CD4-positive, alpha-beta memory T cell (primary cell): Measurements from ENCODE around the gene RAB6A. TPM values are rescaled to one million over a fixed set of nuclear protein-coding genes. Genes with fewer than 3 reads are reported as not detected.
"Not testable (repeated sequence)": the region's sequence is repeated elsewhere in the genome, so short reads cannot be mapped to it uniquely, and the experiment has no call there.

Experiments used
- CTCF ChIA-PET: fragments of 350-600 bp; sonication (Branson Sonifier 250); formaldehyde crosslinking; loops from one replicate; lab custom pipeline; 2021; ENCODE audit warnings: inconsistent platforms; ENCODE audit not compliant: partially characterized antibody; lab: Charles Lee
- POLR2A ChIA-PET: fragments of 350-600 bp; sonication (Branson Sonifier 250); formaldehyde crosslinking; loops from one replicate; lab custom pipeline; 2021; ENCODE audit not compliant: partially characterized antibody; lab: Charles Lee
- DNase-seq, 5 donors: peaks; one replicate each; pipeline versions ENCODE4 v3.0.0 to v3.0.0-alpha.2; 2020 to 2022; ENCODE audit warnings: mixed read lengths in 1 of 5
- H3K27ac ChIP-seq: one replicate; pipeline ENCODE4 v1.7.0; 2013; ENCODE audit warnings: low read depth, low read length
- H3K27me3 ChIP-seq: 2 replicates; pipeline ENCODE4 v1.7.0; 2013; ENCODE audit warnings: mild to moderate bottlenecking, low read length, moderate library complexity; ENCODE audit not compliant: insufficient read depth
- H3K36me3 ChIP-seq: 2 replicates; pipeline ENCODE4 v1.7.0; 2013; ENCODE audit warnings: mild to moderate bottlenecking, low read length, moderate library complexity; ENCODE audit not compliant: insufficient read depth
- H3K4me1 ChIP-seq: 2 replicates; pipeline ENCODE4 v1.7.0; 2013; ENCODE audit warnings: mild to moderate bottlenecking, low read length, moderate library complexity; ENCODE audit not compliant: insufficient read depth
- H3K4me3 ChIP-seq, 2 donors: one replicate each; pipeline ENCODE4 v1.7.0; 2013; ENCODE audit warnings: low read length in 2 of 2, mild to moderate bottlenecking in 1 of 2
- H3K9me3 ChIP-seq, 2 donors: one replicate each; pipeline ENCODE4 v1.7.0; 2013; ENCODE audit warnings: low read length in 2 of 2, control low read depth in 1 of 2; ENCODE audit not compliant: control insufficient read depth in 1 of 2
- H3K27ac Mint-ChIP-seq, 7 donors: one replicate each; pipeline ENCODE4 v1.8.0; 2020 to 2021; ENCODE audit warnings: mixed read lengths in 7 of 7, mild to moderate bottlenecking in 6 of 7, inconsistent platforms in 3 of 7, moderate library complexity in 3 of 7
- H3K27me3 Mint-ChIP-seq, 2 donors: one replicate each; pipeline ENCODE4 v1.8.0; 2020 to 2021; ENCODE audit warnings: mixed read lengths in 2 of 2
- H3K36me3 Mint-ChIP-seq, 2 donors: one replicate each; pipeline ENCODE4 v1.8.0; 2020 to 2021; ENCODE audit warnings: mixed read lengths in 2 of 2, inconsistent platforms in 1 of 2, mild to moderate bottlenecking in 1 of 2
- H3K4me1 Mint-ChIP-seq, 4 donors: one replicate each; pipeline ENCODE4 v1.8.0; 2020 to 2021; ENCODE audit warnings: mixed read lengths in 4 of 4, mild to moderate bottlenecking in 1 of 4
- H3K4me3 Mint-ChIP-seq, 8 donors: one replicate each; pipeline ENCODE4 v1.8.0; 2020 to 2021; ENCODE audit warnings: mixed read lengths in 8 of 8, mild to moderate bottlenecking in 7 of 8, moderate library complexity in 6 of 8, inconsistent platforms in 3 of 8
- H3K9me3 Mint-ChIP-seq, 8 donors: one replicate each; pipeline ENCODE4 v1.8.0; 2020 to 2021; ENCODE audit warnings: mixed read lengths in 8 of 8, mild to moderate bottlenecking in 5 of 8, inconsistent platforms in 3 of 8, moderate library complexity in 1 of 8
- intact Hi-C: fragments of 100-400 bp; cut with micrococcal nuclease; formaldehyde crosslinking; loops from one replicate; pipeline ENCODE4 v1.15.1; 2023
- polyA plus RNA-seq, 2 donors: library from polyadenylated mRNA; unstranded; fragments of 300-500 nt; fragmentation: Illumina TruSeq; gene quantifications; one replicate each; pipeline ENCODE4 v1.2.3, GENCODE V29; 2021
- total RNA-seq, 2 experiments: library from RNA; stranded (reverse); gene quantifications; one replicate each; pipeline ENCODE4 v1.2.3, GENCODE V29; 2021

Gene RAB6A
- total and polyA plus RNA-seq, 4 experiments from 2014 or later: 102 to 129 (median 120) TPM

DNA sequence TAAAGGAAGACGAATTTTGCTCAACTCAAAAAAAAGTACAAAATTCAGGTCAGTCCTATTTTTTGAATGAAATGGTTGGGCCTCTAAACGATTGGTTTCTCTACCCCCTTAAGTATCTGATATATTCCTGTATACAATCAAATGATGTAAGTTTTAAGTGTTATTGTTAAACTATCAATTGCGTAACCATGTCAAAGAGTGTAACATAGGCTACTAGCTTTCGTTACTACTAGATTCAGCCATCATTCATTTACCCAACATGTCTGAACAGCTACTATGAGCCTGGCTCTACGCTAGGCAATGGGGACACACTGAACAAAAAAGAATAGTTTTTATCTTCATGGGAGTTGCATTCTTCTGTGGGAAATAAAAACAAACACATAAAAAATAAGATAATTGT lies 3.3 kb downstream of the RAB6A start:
- H3K9me3 Mint-ChIP-seq: no peaks in the 10 kb centered on the region
- Histone ChIP-seq H3K4me3 (no peak overlapping the region), H3K4me1 (peaks cover 49% of the 10 kb centered on the region), H3K36me3 (no peaks in the 10 kb centered on the region), H3K9me3 (no peaks in the 10 kb centered on the region), H3K27ac (no peak overlapping the region), H3K27me3 (no peaks in the 10 kb centered on the region)
- H3K36me3 Mint-ChIP-seq: peaks cover 3 to 11% of the 10 kb centered on the region in 2 donors
- peaks cover 28 to 64% (median 45%) of the 10 kb centered on the region in 4 donors for H3K4me1 Mint-ChIP-seq
- H3K27me3 Mint-ChIP-seq: no peaks in the 10 kb centered on the region
- POLR2A ChIA-PET: no interaction called here
- DNase-seq: no peak
- no peak overlapping the region for H3K4me3 Mint-ChIP-seq
- H3K27ac Mint-ChIP-seq: no peak overlapping the region
- intact Hi-C loops: no loop called here
- CTCF ChIA-PET: interaction anchor here (0.6 to 1.7 kb wide), 2 partner anchors 22 to 45 kb away, joined by 3 to 4 read pairs; no protein-coding TSS in a partner anchor

DNA sequence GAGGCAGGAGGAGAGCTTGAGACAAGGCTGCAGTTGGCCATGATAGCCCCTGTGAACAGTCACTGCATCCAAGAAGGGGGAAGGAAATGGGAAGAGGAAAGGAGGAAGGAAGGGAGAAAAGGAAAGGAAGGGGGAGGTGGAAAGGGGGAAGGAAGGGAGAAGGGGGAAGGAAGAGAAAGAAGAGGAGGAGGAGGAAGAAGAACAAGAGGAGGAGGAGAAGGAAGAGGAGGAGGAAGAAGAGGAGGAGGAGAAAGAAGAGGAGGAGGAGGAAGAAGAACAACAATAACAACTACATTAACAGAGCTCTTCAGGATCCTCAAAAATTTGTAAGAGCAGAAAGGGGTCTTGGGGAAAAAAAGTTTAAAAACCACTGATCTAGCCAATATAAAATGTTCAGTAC lies 5.2 kb downstream of the RAB6A start:
- Histone ChIP-seq H3K4me3 (no peak overlapping the region), H3K27me3 (no peaks in the 10 kb centered on the region), H3K9me3 (no peaks in the 10 kb centered on the region), H3K36me3 (no peaks in the 10 kb centered on the region), H3K4me1 (peaks cover 60% of the 10 kb centered on the region), H3K27ac (no peak overlapping the region)
- CTCF ChIA-PET: no interaction called here
- intact Hi-C loops: no loop called here
- no peaks in the 10 kb centered on the region for H3K27me3 Mint-ChIP-seq
- DNase-seq: no peak
- peaks cover 41 to 75% (median 55%) of the 10 kb centered on the region in 4 donors for H3K4me1 Mint-ChIP-seq
- H3K4me3 Mint-ChIP-seq: no peak overlapping the region
- peak overlapping the region in 2 of 7 donors; percentile 42 to 73 for H3K27ac Mint-ChIP-seq
- H3K36me3 Mint-ChIP-seq: peaks cover 3 to 16% of the 10 kb centered on the region in 2 donors
- no peaks in the 10 kb centered on the region for H3K9me3 Mint-ChIP-seq
- POLR2A ChIA-PET: interaction anchor here (0.9 to 2.1 kb wide), 2 partner anchors 9 to 24 kb away, joined by 4 read pairs; no protein-coding TSS in a partner anchor

DNA sequence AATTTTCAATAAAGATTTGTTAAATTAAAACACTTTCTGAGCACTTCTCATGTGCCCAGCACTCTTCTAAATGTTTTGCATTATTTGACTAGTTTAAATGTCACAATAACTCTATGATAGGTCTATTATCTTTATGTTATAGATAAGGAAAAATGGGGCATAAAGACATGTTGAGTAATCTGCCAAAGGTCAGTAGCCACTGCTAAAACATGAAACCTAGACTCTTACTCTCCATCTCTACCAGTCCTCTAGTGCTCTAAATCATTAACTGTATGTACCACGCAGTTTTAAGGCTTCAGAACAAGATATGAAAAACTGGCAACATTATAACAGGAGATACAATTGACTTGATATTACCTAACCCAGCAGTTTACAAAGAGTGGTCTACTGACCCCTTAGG lies 6.9 kb downstream of the RAB6A start:
- no peaks in the 10 kb centered on the region for H3K9me3 Mint-ChIP-seq
- no peak overlapping the region for H3K4me3 Mint-ChIP-seq
- Histone ChIP-seq H3K36me3 (no peaks in the 10 kb centered on the region), H3K27ac (no peak overlapping the region), H3K27me3 (no peaks in the 10 kb centered on the region), H3K9me3 (no peaks in the 10 kb centered on the region), H3K4me3 (no peak overlapping the region), H3K4me1 (peaks cover 53% of the 10 kb centered on the region)
- POLR2A ChIA-PET: interaction anchor here (2.1 kb wide), 1 partner anchor 26 kb away, joined by 4 read pairs; no protein-coding TSS in a partner anchor
- peaks cover 3 to 11% of the 10 kb centered on the region in 2 donors for H3K36me3 Mint-ChIP-seq
- CTCF ChIA-PET: no interaction called here
- H3K4me1 Mint-ChIP-seq: peaks cover 39 to 78% (median 55%) of the 10 kb centered on the region in 4 donors
- no peaks in the 10 kb centered on the region for H3K27me3 Mint-ChIP-seq
- no peak for DNase-seq
- intact Hi-C loops: no loop called here
- no peak overlapping the region for H3K27ac Mint-ChIP-seq

DNA sequence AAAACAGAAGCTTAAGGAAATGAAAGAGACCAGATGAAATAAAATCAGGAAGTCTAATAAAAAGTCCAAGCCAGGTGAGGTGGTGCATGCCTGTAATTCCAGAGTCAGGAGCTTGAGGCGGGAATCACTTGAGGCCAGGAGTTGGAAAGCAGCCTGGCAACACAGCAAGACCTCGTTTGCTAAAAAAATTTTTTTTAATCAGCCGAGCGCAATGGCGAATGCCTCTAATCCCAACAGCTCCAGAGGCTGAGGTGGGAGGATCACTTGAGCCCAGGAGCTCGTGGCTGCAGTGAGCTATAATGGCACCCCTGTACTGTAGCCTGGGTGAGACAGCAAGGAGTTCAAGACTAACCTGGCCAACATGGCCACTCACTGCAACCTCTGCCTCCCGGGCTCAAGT lies 8.0 kb downstream of the RAB6A start:
- Histone ChIP-seq H3K27me3 (no peaks in the 10 kb centered on the region), H3K9me3 (no peaks in the 10 kb centered on the region), H3K36me3 (no peaks in the 10 kb centered on the region), H3K4me3 (no peak overlapping the region), H3K27ac (no peak overlapping the region), H3K4me1 (peaks cover 48% of the 10 kb centered on the region)
- Mint-ChIP-seq H3K27ac (no peak overlapping the region), H3K9me3 (no peaks in the 10 kb centered on the region), H3K4me1 (peaks cover 33 to 70% (median 53%) of the 10 kb centered on the region in 4 donors), H3K4me3 (no peak overlapping the region), H3K27me3 (no peaks in the 10 kb centered on the region), H3K36me3 (peaks cover 3 to 11% of the 10 kb centered on the region in 2 donors)
- intact Hi-C loops: no loop called here
- no peak for DNase-seq
- CTCF ChIA-PET: interaction anchor here (0.7 to 1.7 kb wide), 3 partner anchors 8 to 92 kb away, joined by 3 to 4 read pairs (median 3); partner anchors contain the start of gene RAB6A
- POLR2A ChIA-PET: interaction anchor here (1.3 kb wide), 1 partner anchor 8 kb away, joined by 6 read pairs; the partner anchor contains the start of gene RAB6A

DNA sequence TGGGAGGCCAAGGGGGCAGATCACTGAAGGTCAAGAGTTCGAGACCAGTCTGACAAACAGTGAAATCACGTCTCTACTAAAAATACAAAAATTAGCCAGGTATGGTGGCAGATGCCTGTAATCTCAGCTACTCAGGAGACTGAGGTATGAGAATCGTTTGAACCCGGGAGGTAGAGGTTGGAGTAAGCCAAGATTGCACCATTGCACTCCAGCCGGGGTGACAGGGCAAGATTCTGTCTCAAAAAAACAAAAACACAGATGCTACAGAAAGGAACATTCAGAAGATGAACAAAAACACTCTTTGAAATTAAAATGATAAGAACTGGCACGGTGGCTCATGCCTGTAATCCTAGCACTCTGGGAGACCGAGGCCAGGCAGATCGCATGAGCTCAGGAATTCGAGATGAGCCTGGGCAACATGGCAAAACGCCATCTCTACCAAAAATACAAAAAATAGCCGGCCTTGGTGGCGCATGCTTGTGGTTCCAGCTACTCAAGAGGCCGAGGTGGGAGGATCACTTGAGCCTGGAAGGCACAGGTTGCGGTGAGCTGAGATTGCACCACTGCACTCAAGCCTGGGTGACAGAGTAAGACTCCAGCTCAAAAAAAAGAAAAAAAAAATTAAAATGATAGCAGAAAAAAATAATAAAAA lies 8.5 kb downstream of the RAB6A start:
- no peaks in the 10 kb centered on the region for H3K27me3 Mint-ChIP-seq
- ChIA-PET POLR2A (interaction anchor here (1.3 kb wide), 1 partner anchor 9 kb away, joined by 6 read pairs; the partner anchor contains the start of gene RAB6A), CTCF (interaction anchor here (0.7 to 1.7 kb wide), 3 partner anchors 9 to 92 kb away, joined by 3 to 4 read pairs (median 3); partner anchors contain the start of gene RAB6A)
- H3K9me3 Mint-ChIP-seq: no peaks in the 10 kb centered on the region
- Histone ChIP-seq H3K4me1 (peaks cover 46% of the 10 kb centered on the region), H3K27ac (no peak overlapping the region), H3K4me3 (no peak overlapping the region), H3K27me3 (no peaks in the 10 kb centered on the region), H3K36me3 (no peaks in the 10 kb centered on the region), H3K9me3 (no peaks in the 10 kb centered on the region)
- intact Hi-C loops: no loop called here
- H3K27ac Mint-ChIP-seq: peak overlapping the region in 4 of 7 donors; percentile 2 to 88 (median 12)
- peaks cover 3 to 11% of the 10 kb centered on the region in 2 donors for H3K36me3 Mint-ChIP-seq
- DNase-seq: no peak
- H3K4me1 Mint-ChIP-seq: peaks cover 33 to 70% (median 53%) of the 10 kb centered on the region in 4 donors
- H3K4me3 Mint-ChIP-seq: peak overlapping the region in 4 of 8 donors; percentile 4 to 79 (median 18)

DNA sequence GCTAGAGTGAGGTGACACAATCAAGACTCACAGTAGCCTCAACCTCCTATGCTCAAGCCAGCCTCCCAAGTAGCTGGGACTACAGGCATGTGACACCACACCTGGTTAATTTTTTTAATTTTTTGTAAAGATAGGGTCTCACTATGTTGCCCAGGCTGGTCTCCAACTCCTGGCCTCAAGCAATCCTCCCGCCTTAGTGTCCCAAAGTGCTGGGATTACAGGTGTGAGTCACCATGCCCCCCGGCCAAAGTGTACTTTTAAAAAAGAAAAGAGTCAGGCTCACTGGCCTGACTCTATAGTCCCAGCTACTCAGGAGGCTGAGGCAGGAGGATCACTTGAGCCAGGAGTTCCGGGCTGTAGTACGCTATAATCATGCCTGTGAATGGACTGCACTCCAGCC lies 10.0 kb downstream of the RAB6A start:
- H3K27me3 Mint-ChIP-seq, intact Hi-C loops, CTCF ChIA-PET, H3K27ac ChIP-seq, H3K9me3 Mint-ChIP-seq, H3K9me3 ChIP-seq, DNase-seq, H3K36me3 ChIP-seq, H3K4me3 ChIP-seq, H3K27me3 ChIP-seq: not testable (repeated sequence)
- peaks cover 31 to 63% (median 50%) of the 10 kb centered on the region in 4 donors for H3K4me1 Mint-ChIP-seq
- peak overlapping the region in 3 of 7 donors; percentile 26 to 63 (median 43) for H3K27ac Mint-ChIP-seq
- peaks cover 3 to 11% of the 10 kb centered on the region in 2 donors for H3K36me3 Mint-ChIP-seq
- POLR2A ChIA-PET: interaction anchor here (0.9 to 1.1 kb wide), 2 partner anchors 10 to 29 kb away, joined by 3 to 4 read pairs; partner anchors contain the start of gene RAB6A
- H3K4me1 ChIP-seq: peaks cover 44% of the 10 kb centered on the region
- peak overlapping the region in 2 of 8 donors; percentile 38 to 40 for H3K4me3 Mint-ChIP-seq

DNA sequence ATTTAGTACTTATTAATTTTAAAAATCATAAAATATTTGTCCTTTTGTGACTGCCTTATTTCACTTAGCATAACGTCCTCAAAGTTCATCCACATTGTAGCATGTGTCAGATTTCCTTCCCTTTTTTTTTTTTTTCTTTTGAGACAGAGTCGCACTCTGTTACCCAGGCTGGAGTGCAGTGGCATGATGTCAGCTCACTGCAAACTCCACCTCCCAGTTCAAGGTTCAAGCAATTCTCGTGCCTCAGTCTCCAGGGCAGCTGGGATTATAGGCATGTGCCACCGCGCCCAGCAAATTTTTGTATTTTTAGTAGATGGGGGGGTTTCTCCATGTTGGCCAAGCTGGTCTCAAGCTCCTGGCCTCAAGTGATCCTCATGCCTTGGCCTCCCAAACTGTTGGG lies 10.6 kb downstream of the RAB6A start:
- no peak overlapping the region for H3K4me3 Mint-ChIP-seq
- CTCF ChIA-PET: interaction anchor here (1.1 kb wide), 1 partner anchor 9 kb away, joined by 3 read pairs; no protein-coding TSS in a partner anchor
- Histone ChIP-seq H3K27ac (no peak overlapping the region), H3K27me3 (no peaks in the 10 kb centered on the region), H3K4me3 (no peak overlapping the region), H3K36me3 (no peaks in the 10 kb centered on the region), H3K9me3 (no peaks in the 10 kb centered on the region), H3K4me1 (peaks cover 40% of the 10 kb centered on the region)
- peak overlapping the region in 1 of 7 donors; percentile 17 for H3K27ac Mint-ChIP-seq
- no peaks in the 10 kb centered on the region for H3K27me3 Mint-ChIP-seq
- H3K9me3 Mint-ChIP-seq: no peaks in the 10 kb centered on the region
- intact Hi-C loops: no loop called here
- peaks cover 32 to 62% (median 47%) of the 10 kb centered on the region in 4 donors for H3K4me1 Mint-ChIP-seq
- peaks cover 3 to 11% of the 10 kb centered on the region in 2 donors for H3K36me3 Mint-ChIP-seq
- POLR2A ChIA-PET: no interaction called here
- no peak for DNase-seq
